ENCODE measurements around the gene PMS1. TPM values are rescaled to one million over a fixed set of nuclear protein-coding genes. Genes with fewer than 3 reads are reported as not detected.
A peak's percentile ranks its signal among the peaks of the same experiment; 100 is the strongest.

PMS1 gene
- total RNA-seq, 4 donors from 2014 or later, result 6.9 to 12.0 (median 8.8) TPM

DNA sequence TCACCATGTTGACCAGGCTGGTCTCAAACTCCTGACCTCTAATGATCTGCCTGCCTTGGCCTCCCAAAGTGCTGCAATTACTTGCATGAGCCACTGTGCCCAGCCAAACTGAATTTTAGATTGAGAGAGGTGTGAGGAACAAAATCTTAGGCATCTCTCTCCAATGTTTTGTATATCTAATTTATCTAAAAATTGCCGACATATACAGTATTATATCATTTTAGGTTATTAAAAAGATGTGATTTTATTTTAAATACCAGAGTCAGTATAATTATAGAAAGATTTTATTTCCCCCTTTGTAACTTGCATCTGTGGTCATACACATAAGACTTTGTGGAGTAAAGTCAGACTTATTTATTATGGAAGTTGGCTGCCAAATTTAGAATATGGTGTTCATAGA is 10.1 kb downstream of the PMS1 start:
- no peak for ATAC-seq
- TF ChIP-seq, protein P1, sequence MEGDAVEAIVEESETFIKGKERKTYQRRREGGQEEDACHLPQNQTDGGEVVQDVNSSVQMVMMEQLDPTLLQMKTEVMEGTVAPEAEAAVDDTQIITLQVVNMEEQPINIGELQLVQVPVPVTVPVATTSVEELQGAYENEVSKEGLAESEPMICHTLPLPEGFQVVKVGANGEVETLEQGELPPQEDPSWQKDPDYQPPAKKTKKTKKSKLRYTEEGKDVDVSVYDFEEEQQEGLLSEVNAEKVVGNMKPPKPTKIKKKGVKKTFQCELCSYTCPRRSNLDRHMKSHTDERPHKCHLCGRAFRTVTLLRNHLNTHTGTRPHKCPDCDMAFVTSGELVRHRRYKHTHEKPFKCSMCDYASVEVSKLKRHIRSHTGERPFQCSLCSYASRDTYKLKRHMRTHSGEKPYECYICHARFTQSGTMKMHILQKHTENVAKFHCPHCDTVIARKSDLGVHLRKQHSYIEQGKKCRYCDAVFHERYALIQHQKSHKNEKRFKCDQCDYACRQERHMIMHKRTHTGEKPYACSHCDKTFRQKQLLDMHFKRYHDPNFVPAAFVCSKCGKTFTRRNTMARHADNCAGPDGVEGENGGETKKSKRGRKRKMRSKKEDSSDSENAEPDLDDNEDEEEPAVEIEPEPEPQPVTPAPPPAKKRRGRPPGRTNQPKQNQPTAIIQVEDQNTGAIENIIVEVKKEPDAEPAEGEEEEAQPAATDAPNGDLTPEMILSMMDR (IDR thresholded peaks at IDR 0.05 in 4 of 5, conservative IDR thresholded peaks at IDR 0.05 in 1 of 5), result no peak
- TF ChIP-seq POLR2A (IDR thresholded peaks at IDR 0.05), result no peak
- Histone ChIP-seq H3K4me1 (peaks cover 7 to 14% of the 10 kb centered on the region in 2 donors), H3K27me3 (no peaks in the 10 kb centered on the region), H3K36me3 (peaks cover 0 to 50% of the 10 kb centered on the region in 2 donors), H3K9me3 (no peaks in the 10 kb centered on the region), H3K4me3 (no peak overlapping the region), H3K27ac (no peak overlapping the region)
- intact Hi-C loops (cut with DNase I; ENCODE audit: low total_unique reads) (no loop called here), in situ Hi-C loops (cut with MboI; ENCODE audit: low sequenced_read_pairs in 4 of 4) (loop anchor here in 3 of 4 donors (10.0 to 25.0 kb wide), 3 partner anchors 268 to 280 kb away; partner anchors contain the start of gene MSTN (in 2 of the 3))
- no peak for DNase-seq

DNA sequence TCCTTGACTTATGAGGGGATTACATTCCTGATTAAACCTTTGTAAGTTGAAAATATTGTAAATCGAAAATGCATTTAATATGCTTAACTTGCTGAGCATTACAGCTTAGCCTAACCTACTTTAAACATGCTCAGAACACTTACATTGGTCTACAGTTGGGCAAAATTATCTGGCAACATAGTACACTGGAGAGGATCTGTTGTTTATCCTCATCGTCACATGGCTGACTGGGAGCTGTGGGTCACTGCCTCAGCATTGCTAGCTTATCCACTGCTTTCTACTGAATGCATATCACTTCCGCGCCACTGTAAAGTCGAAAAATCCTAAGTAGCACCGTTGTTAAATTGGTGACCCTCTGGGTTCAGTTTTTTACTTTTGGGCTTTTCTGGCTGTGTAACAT is 13.7 kb downstream of the PMS1 start:
- Histone ChIP-seq H3K9me3 (no peaks in the 10 kb centered on the region), H3K36me3 (peaks cover 0 to 32% of the 10 kb centered on the region in 2 donors), H3K27ac (peak overlapping the region in 3 of 4 donors; percentile 7 to 29 (median 15)), H3K4me3 (no peak overlapping the region), H3K27me3 (no peaks in the 10 kb centered on the region), H3K4me1 (peaks cover 17 to 21% of the 10 kb centered on the region in 2 donors)
- intact Hi-C loops (cut with DNase I; ENCODE audit: low total_unique reads), result loop anchor here (2.0 kb wide), 1 partner anchor 275 kb away; no protein-coding TSS in a partner anchor
- no peak for TF ChIP-seq POLR2A (IDR thresholded peaks at IDR 0.05)
- TF ChIP-seq, protein P1 (IDR thresholded peaks at IDR 0.05 in 4 of 5, conservative IDR thresholded peaks at IDR 0.05 in 1 of 5), result no peak
- no peak for DNase-seq
- in situ Hi-C loops (cut with MboI; ENCODE audit: low sequenced_read_pairs in 4 of 4), result loop anchor here in 3 of 4 donors (10.0 to 25.0 kb wide), 3 partner anchors 264 to 277 kb away; partner anchors contain the start of gene MSTN (in 2 of the 3)
- ATAC-seq, result no peak

DNA sequence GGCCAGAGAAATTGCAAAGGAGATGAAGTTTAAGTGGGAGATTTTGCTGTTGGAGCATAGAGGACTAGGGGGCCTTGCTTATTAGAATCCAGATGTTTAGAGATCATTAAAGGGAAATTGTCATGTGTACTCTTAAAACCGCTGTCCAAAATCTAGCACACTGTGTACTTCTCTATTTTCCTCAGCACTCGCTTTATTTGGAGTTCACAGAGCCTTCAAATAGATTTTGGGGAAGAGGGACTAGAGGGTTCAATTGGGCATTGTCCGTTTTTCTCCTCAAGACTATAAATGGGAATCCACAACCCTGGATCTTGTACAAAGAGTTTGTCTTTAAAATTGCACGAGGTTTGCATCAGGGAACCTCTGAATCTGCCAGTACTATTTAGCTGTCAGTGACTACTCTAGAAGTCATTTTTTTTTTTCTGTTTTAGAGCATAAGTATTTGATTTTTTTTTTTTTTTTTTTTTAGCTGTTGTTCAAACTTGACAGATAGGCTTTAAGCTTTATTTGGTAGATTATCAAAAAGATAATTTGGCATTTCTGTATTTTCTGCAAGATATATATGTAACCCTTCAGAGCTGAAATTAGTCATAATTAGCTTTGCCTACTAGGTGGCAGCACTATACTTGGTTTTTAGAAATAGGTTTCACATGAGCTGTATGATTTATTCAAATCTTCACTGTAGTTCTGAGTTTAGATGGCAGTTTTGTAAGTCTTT is 14.2 kb downstream of the PMS1 start:
- peak; percentile 49 to 64 for ATAC-seq
- Histone ChIP-seq H3K9me3 (no peaks in the 10 kb centered on the region), H3K4me1 (peaks cover 17 to 25% of the 10 kb centered on the region in 2 donors), H3K27me3 (no peaks in the 10 kb centered on the region), H3K36me3 (peaks cover 0 to 29% of the 10 kb centered on the region in 2 donors), H3K4me3 (no peak overlapping the region), H3K27ac (peak overlapping the region in 3 of 4 donors; percentile 6 to 29 (median 7))
- in situ Hi-C loops (cut with MboI; ENCODE audit: low sequenced_read_pairs in 4 of 4) (loop anchor here in 3 of 4 donors (10.0 to 25.0 kb wide), 3 partner anchors 264 to 276 kb away; partner anchors contain the start of gene MSTN (in 2 of the 3)), intact Hi-C loops (cut with DNase I; ENCODE audit: low total_unique reads) (loop anchor here (2.0 kb wide), 1 partner anchor 274 kb away; no protein-coding TSS in a partner anchor)
- DNase-seq, result no peak
- no peak for TF ChIP-seq POLR2A (IDR thresholded peaks at IDR 0.05)
- TF ChIP-seq, protein P1 (IDR thresholded peaks at IDR 0.05 in 4 of 5, conservative IDR thresholded peaks at IDR 0.05 in 1 of 5), result peak in 4 of 5 experiments; percentile 28 to 46 (median 36)

DNA sequence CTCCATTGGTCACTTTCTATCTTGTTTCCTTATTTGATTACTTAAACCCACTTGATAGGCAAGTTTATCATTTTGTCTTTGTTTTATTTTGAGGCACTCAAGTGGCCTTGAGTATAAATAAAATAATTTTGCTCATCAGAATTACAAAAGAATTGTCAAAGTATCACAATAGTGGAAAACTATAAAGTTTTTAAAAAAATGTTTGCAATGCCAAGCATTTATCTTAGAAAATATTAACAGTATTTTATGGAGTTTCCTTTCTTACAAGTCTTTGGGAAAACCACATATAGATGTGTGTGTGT is 14.7 kb downstream of the PMS1 start:
- peaks cover 17 to 27% of the 10 kb centered on the region in 2 donors for H3K4me1 ChIP-seq
- TF ChIP-seq, protein P1 (IDR thresholded peaks at IDR 0.05 in 4 of 5, conservative IDR thresholded peaks at IDR 0.05 in 1 of 5), result peak in 1 of 5 experiments; percentile 1
- TF ChIP-seq POLR2A (IDR thresholded peaks at IDR 0.05), result no peak
- in situ Hi-C loops (cut with MboI; ENCODE audit: low sequenced_read_pairs in 4 of 4) (loop anchor here in 3 of 4 donors (10.0 to 25.0 kb wide), 3 partner anchors 263 to 276 kb away; partner anchors contain the start of gene MSTN (in 2 of the 3)), intact Hi-C loops (cut with DNase I; ENCODE audit: low total_unique reads) (loop anchor here (2.0 kb wide), 1 partner anchor 274 kb away; no protein-coding TSS in a partner anchor)
- H3K27me3 ChIP-seq, result no peaks in the 10 kb centered on the region
- DNase-seq (no peak), ATAC-seq (no peak)
- peaks cover 0 to 25% of the 10 kb centered on the region in 2 donors for H3K36me3 ChIP-seq
- no peaks in the 10 kb centered on the region for H3K9me3 ChIP-seq
- no peak overlapping the region for H3K4me3 ChIP-seq
- H3K27ac ChIP-seq, result peak overlapping the region in 1 of 4 donors; percentile 15
